K562 (cell line): Measurements from ENCODE around the gene SORBS2. TPM values are rescaled to one million over a fixed set of nuclear protein-coding genes. Genes with fewer than 3 reads are reported as not detected.

ENCODE experiments used
- ATAC-seq: fragments of 200-7000 bp; cut with Tn5 transposase; 3 replicates; pipeline ENCODE4 v1.9.1; 2020; ENCODE audit warnings: moderate library complexity
- BruUV-seq: library from RNA; stranded (reverse); fragments of 400-500 nt; replicated peaks from 2 replicates; lab custom pipeline; 2021; lab: Mats Ljungman, UMichigan
- CTCF ChIA-PET: fragments of 300-600 bp; formaldehyde crosslinking; extraction: SDS; loops from one replicate; lab custom pipeline; 2021; ENCODE audit warnings: low intra/inter-chr PET ratio; lab: Yijun Ruan, JAX
- POLR2A ChIA-PET: fragments of 300-600, 350-650 bp; sonication (Branson Sonifier 250); formaldehyde crosslinking; extraction: SDS; loops from one replicate; lab custom pipeline; 2021; ENCODE audit warnings: antibody characterized with exemption, inconsistent platforms; lab: Yijun Ruan, JAX
- DNase-seq, 4 experiments: peaks; one replicate each; pipeline versions ENCODE4 v3.0.0 to v3.0.0-alpha.2; 2011 to 2018; ENCODE audit warnings: low spot score in 3 of 4, mixed read lengths in 3 of 4; ENCODE audit errors: extremely low read depth in 1 of 4
- FAIRE-seq: peaks from 2 replicates; lab custom pipeline; 2011; peaks lifted over from hg19 to GRCh38; lab: Jason Lieb, UNC
- H2AFZ ChIP-seq: 2 replicates; pipeline ENCODE4 v1.6.0; 2011; ENCODE audit warnings: low read depth, low read length, control low read depth, inconsistent platforms
- H3K27ac ChIP-seq: fragments of 200-600 bp; 3 replicates; pipeline ENCODE4 v1.8.0; 2011; ENCODE audit warnings: low read depth, mild to moderate bottlenecking, control low read depth, inconsistent platforms, low read length, moderate library complexity, mixed read lengths; ENCODE audit errors: extremely low read depth
- H3K27me3 ChIP-seq, 2 experiments: fragments of 300-600 bp in 1 of 2; 2 replicates in 1 of 2; 3 replicates in 1 of 2; pipeline versions ENCODE4 v1.6.0 to v1.8.0; 2011; ENCODE audit warnings: inconsistent platforms in 2 of 2, low read length in 2 of 2, mild to moderate bottlenecking in 1 of 2, mixed read lengths in 1 of 2, moderate library complexity in 1 of 2; ENCODE audit not compliant: control insufficient read depth in 2 of 2, insufficient read depth in 2 of 2
- H3K36me3 ChIP-seq: fragments of 300-600 bp; 3 replicates; pipeline ENCODE4 v1.8.0; 2011; ENCODE audit warnings: mild to moderate bottlenecking, low read length, inconsistent platforms; ENCODE audit not compliant: control insufficient read depth, insufficient read depth
- H3K4me1 ChIP-seq, 2 experiments: fragments of 200-600 bp in 1 of 2; replicated peaks in 1 of 2; 2 replicates in 1 of 2; 3 replicates in 1 of 2; pipeline versions ENCODE4 v1.5.1 to v1.8.0; 2011; ENCODE audit warnings: inconsistent platforms in 2 of 2, low read length in 2 of 2, mild to moderate bottlenecking in 1 of 2, mixed read lengths in 1 of 2, moderate library complexity in 1 of 2; ENCODE audit not compliant: control insufficient read depth in 2 of 2, insufficient read depth in 2 of 2
- H3K4me2 ChIP-seq: 2 replicates; pipeline ENCODE4 v1.6.1; 2011; ENCODE audit warnings: low read length, control low read depth, inconsistent platforms, mixed read lengths; ENCODE audit not compliant: insufficient read depth
- H3K4me3 ChIP-seq: fragments of 200-600 bp; sonication (generic), shearing (Covaris generic); 2 replicates; pipeline ENCODE4 v1.5.1; 2016; ENCODE audit warnings: control low read depth, inconsistent platforms
- H3K79me2 ChIP-seq: fragments of 200-600 bp; 3 replicates; pipeline ENCODE4 v1.8.0; 2011; ENCODE audit warnings: low read length, inconsistent platforms; ENCODE audit not compliant: control insufficient read depth, insufficient read depth
- H3K9ac ChIP-seq, 2 experiments: 2 replicates each; pipeline versions ENCODE4 v1.6.0 to v1.6.1; 2011; ENCODE audit warnings: low read depth in 2 of 2, low read length in 2 of 2, control low read depth in 1 of 2, inconsistent platforms in 1 of 2, mild to moderate bottlenecking in 1 of 2, mixed read lengths in 1 of 2; ENCODE audit not compliant: insufficient read depth in 1 of 2
- H3K9me1 ChIP-seq: one replicate; pipeline ENCODE4 v1.6.0; 2011; ENCODE audit warnings: inconsistent platforms, mild to moderate bottlenecking, low read length, moderate library complexity; ENCODE audit not compliant: control insufficient read depth, insufficient read depth
- H3K9me3 ChIP-seq: replicated peaks from 2 replicates; pipeline ENCODE4 v1.5.1; 2011; ENCODE audit warnings: low read depth, low read length, inconsistent platforms; ENCODE audit not compliant: control insufficient read depth, insufficient read depth
- H4K20me1 ChIP-seq: replicated peaks from 2 replicates; pipeline ENCODE4 v1.6.1; 2011; ENCODE audit warnings: low read length, inconsistent platforms, mixed read lengths; ENCODE audit not compliant: control insufficient read depth, insufficient read depth
- ETV1 ChIP-seq: fragments of 450-650 bp; conservative IDR thresholded peaks from 2 replicates; pipeline ENCODE4 v1.6.1; 2016; ENCODE audit warnings: missing genetic modification characterization, control low read depth, low read depth, missing compliant biosample characterization
- FOXJ2 ChIP-seq: fragments of 200-800 bp; sonication (Bioruptor generic); IDR thresholded peaks from 2 replicates; pipeline ENCODE4 v1.6.1; 2016; ENCODE audit warnings: missing genetic modification characterization, missing compliant biosample characterization
- IRF2 ChIP-seq: sonication (generic); formaldehyde crosslinking; IDR thresholded peaks from 2 replicates; pipeline ENCODE4 v1.8.1; 2022; ENCODE audit warnings: mild to moderate bottlenecking, missing genetic modification reagents
- MYNN ChIP-seq, 2 experiments: sonication (generic); formaldehyde crosslinking in 1 of 2; IDR thresholded peaks; 2 replicates each; pipeline versions ENCODE4 v1.5.0 to v1.6.1; 2016 to 2020; ENCODE audit warnings: antibody characterized with exemption in 1 of 2, missing genetic modification reagents in 1 of 2
- ZBTB17 ChIP-seq: fragments of 450-650 bp; formaldehyde crosslinking; IDR thresholded peaks from 2 replicates; pipeline ENCODE4 v1.4.0; 2020; ENCODE audit warnings: mild to moderate bottlenecking
- ZNF224 ChIP-seq: sonication (generic); formaldehyde crosslinking; IDR thresholded peaks from 2 replicates; pipeline ENCODE4 v1.8.0; 2022; ENCODE audit warnings: mild to moderate bottlenecking, missing genetic modification reagents
- ZNF274 ChIP-seq: IDR thresholded peaks from 2 replicates; pipeline ENCODE4 v1.6.1; 2011; ENCODE audit warnings: low read depth, mild to moderate bottlenecking, low read length, moderate library complexity, borderline replicate concordance
- WGBS: fragments of 100-300 bp; shearing (Covaris generic); methylation state at CpG from one replicate; pipeline ENCODE4 v1.1.6; 2016; ENCODE audit warnings: low coverage, mixed read lengths; ENCODE audit not compliant: insufficient coverage; ENCODE audit errors: missing lambda C conversion rate; 5-methylcytosine and 5-hydroxymethylcytosine counted together
- in situ Hi-C: fragments of 300-500 bp; cut with MboI; formaldehyde crosslinking; loops from 4 replicates; pipeline ENCODE4 v1.15.0; 2018; ENCODE audit warnings: inconsistent platforms, mixed read lengths
- intact Hi-C: fragments of 100-400 bp; cut with micrococcal nuclease; formaldehyde crosslinking; loops from 2 replicates; pipeline ENCODE4 v1.14.2; 2022
- polyA plus RNA-seq, 8 experiments: library from polyadenylated mRNA; depleted of rRNA in 4 of 8; stranded (reverse) in 5 of 8; unstranded in 3 of 8; fragments of >200 nt; fragmentation: Nextera tagmentation in 2 of 8; fragmentation: Illumina TruSeq in 1 of 8; extraction: Ambion mirVana in 2 of 8; extraction: Trizol in 1 of 8; gene quantifications; 2 replicates each; pipeline versions ENCODE4 v1.2.1 to v1.2.3, GENCODE V29; 2011 to 2014; ENCODE audit warnings: inconsistent platforms in 1 of 8, missing spikeins in 1 of 8
- total RNA-seq, 7 experiments: library from RNA; depleted of rRNA in 6 of 7; stranded (reverse); fragments of >200 nt in 6 of 7; fragmentation: Illumina TruSeq in 2 of 7; extraction: Trizol in 2 of 7; gene quantifications; 2 replicates each; pipeline versions ENCODE4 v1.2.1 to v1.2.3, GENCODE V29; 2011 to 2021; ENCODE audit warnings: low replicate concordance in 1 of 7
- TF ChIP-seq, protein P1 (sequence below): sonication (generic); formaldehyde crosslinking; IDR thresholded peaks from 2 replicates; pipeline ENCODE4 v1.9.0; 2022; ENCODE audit warnings: mild to moderate bottlenecking, missing genetic modification reagents
- TF ChIP-seq, protein P2 (sequence below), 2 experiments: fragments of 450-650 bp; IDR thresholded peaks; 2 replicates each; pipeline ENCODE4 v1.6.1; 2016; ENCODE audit warnings: mild to moderate bottlenecking in 2 of 2, borderline replicate concordance in 1 of 2, low read depth in 1 of 2, moderate library complexity in 1 of 2

Gene SORBS2
- total and polyA plus RNA-seq, 9 of the 15 experiments (the other 6 are each of a cell fraction or from before 2014, with no cell fraction given), result 0.29 TPM; not detected in 8

- Histone ChIP-seq H3K9me3 (no peaks in the 10 kb centered on the region), H3K9ac (no peak overlapping the region), H4K20me1 (no peaks in the 10 kb centered on the region), H3K36me3 (no peaks in the 10 kb centered on the region), H2AFZ (no peak overlapping the region), H3K79me2 (no peaks in the 10 kb centered on the region), H3K4me1 (no peaks in the 10 kb centered on the region), H3K27ac (no peak overlapping the region), H3K9me1 (no peaks in the 10 kb centered on the region), H3K4me2 (no peak overlapping the region), H3K4me3 (no peak overlapping the region), H3K27me3 (peaks cover 16 to 38% of the 10 kb centered on the region in 2 experiments; a peak in 4 of 5 replicates)
- FAIRE-seq (no peak), DNase-seq (no peak), ATAC-seq (no peak)
- intact Hi-C loops (no loop called here), in situ Hi-C loops (no loop called here)
- POLR2A ChIA-PET, result no interaction called here
- 0% methylated on average over 3 of the region's 3 CpGs for WGBS
- no TSS peak for BruUV-seq
- CTCF ChIA-PET, result no interaction called here
- TF ChIP-seq FOXJ2 (tag) (no peak), IRF2 (CRISPR knock-in tag) (no peak), ZNF224 (CRISPR knock-in tag) (no peak), ZBTB17 (no peak), MYNN (IDR thresholded peaks at IDR 0.05) (no peak), MYNN (CRISPR knock-in tag; IDR thresholded peaks at IDR 0.05) (no peak), ZNF274 (no peak), ETV1 (tag) (no peak)
- TF ChIP-seq, protein P1, sequence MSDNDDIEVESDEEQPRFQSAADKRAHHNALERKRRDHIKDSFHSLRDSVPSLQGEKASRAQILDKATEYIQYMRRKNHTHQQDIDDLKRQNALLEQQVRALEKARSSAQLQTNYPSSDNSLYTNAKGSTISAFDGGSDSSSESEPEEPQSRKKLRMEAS (CRISPR knock-in tag), result no peak
- TF ChIP-seq, protein P2, sequence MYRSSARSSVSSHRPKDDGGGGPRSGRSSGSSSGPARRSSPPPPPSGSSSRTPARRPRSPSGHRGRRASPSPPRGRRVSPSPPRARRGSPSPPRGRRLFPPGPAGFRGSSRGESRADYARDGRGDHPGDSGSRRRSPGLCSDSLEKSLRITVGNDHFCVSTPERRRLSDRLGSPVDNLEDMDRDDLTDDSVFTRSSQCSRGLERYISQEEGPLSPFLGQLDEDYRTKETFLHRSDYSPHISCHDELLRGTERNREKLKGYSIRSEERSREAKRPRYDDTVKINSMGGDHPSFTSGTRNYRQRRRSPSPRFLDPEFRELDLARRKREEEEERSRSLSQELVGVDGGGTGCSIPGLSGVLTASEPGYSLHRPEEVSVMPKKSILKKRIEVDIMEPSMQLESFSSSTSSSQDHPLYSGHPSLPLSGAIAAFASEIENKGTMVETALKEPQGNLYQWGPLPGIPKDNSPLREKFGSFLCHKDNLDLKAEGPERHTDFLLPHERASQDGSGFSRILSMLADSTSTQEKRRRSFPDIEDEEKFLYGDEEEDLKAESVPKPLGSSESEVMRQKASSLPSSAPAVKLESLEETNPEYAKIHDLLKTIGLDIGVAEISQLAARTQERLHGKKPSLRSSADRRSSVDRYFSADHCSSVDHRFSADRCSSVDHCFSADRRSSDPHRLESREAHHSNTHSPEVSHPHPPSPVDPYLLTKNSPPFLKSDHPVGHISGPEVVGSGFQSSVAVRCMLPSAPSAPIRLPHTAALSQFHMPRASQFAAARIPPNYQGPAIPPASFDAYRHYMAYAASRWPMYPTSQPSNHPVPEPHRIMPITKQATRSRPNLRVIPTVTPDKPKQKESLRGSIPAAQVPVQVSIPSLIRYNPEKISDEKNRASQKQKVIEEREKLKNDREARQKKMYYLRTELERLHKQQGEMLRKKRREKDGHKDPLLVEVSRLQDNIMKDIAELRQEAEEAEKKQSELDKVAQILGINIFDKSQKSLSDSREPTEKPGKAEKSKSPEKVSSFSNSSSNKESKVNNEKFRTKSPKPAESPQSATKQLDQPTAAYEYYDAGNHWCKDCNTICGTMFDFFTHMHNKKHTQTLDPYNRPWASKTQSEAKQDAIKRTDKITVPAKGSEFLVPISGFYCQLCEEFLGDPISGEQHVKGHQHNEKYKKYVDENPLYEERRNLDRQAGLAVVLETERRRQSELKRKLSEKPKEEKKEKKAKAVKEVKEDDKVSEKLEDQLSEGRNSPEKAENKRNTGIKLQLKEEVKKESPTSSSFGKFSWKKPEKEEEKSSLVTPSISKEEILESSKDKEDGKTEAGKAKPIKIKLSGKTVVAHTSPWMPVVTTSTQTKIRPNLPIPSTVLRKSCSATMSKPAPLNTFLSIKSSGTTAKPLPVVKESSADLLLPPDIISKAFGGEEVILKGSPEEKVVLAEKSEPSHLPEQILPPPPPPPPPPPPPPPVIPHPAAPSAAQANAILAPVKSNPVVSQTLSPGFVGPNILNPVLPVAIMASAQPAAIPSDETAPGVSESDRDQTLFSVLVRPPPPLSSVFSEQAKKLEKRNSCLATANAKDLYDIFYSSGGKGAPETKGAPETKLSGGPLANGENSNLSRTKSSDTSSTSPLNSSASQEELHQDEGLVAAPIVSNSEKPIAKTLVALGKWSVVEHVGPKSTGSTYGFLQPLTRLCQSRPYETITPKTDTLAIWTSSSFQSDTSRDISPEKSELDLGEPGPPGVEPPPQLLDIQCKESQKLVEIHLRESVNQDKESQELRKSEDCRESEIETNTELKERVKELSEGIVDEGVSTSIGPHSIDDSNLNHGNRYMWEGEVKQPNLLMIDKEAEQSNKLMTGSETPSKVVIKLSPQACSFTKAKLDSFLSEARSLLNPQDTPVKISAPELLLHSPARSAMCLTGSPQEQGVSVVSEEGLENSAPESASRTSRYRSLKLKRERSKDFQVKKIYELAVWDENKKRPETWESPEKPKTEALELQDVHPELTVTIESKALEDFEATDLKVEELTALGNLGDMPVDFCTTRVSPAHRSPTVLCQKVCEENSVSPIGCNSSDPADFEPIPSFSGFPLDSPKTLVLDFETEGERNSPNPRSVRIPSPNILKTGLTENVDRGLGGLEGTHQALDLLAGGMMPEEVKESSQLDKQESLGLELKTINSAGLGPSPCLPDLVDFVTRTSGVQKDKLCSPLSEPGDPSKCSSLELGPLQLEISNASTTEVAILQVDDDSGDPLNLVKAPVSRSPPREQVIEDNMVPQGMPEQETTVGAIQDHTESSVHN (IDR thresholded peaks at IDR 0.05; ENCODE audit: borderline replicate concordance in 1 of 2, low read depth in 1 of 2), result no peak
Observed at GRCh38 chr4:185748901-185749390, 63.0 kb downstream of the SORBS2 start.
